ENCODE results near the gene NRL. TPM values are rescaled to one million over a fixed set of nuclear protein-coding genes. Genes with fewer than 3 reads are reported as not detected.

Gene NRL
- total RNA-seq, 4 donors from 2014 or later, result 1.8 to 3.3 (median 3.0) TPM

DNA sequence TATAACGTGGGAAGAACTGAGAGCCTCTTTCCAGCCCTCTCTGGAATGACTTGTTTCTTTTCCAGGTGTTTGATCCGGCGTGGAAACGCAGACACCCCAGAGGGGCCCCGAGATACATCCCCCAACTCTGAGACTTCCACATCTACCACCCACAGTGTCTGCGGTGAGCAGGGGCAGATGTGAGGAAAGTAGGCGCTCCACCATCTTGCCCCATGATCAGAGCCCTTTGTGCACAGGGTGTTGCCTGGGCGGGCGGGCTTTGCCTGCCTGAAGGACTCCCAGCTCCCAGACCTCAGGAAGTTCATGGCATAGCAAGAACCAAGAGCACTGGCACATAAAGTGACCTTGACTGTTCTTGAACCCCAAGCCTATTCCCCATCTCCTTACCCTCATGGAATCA, 60.1 kb downstream of the NRL start:
- no peak for DNase-seq (ENCODE audit: extremely low spot score)
- Histone ChIP-seq H3K4me1 (peaks cover 12 to 31% (median 23%) of the 10 kb centered on the region in 4 donors), H3K4me3 (no peak overlapping the region), H3K27me3 (peaks cover 0 to 16% (median 0%) of the 10 kb centered on the region in 4 donors), H3K36me3 (no peaks in the 10 kb centered on the region), H3K27ac (replicated peaks in 1 of 4) (no peak overlapping the region), H3K9me3 (no peaks in the 10 kb centered on the region)
- TF ChIP-seq EP300 (IDR thresholded peaks at IDR 0.05) (no peak), POLR2A (IDR thresholded peaks at IDR 0.05; ENCODE audit: low read depth) (no peak), POLR2AphosphoS5 (IDR thresholded peaks at IDR 0.05) (no peak)
- TF ChIP-seq, protein P1, sequence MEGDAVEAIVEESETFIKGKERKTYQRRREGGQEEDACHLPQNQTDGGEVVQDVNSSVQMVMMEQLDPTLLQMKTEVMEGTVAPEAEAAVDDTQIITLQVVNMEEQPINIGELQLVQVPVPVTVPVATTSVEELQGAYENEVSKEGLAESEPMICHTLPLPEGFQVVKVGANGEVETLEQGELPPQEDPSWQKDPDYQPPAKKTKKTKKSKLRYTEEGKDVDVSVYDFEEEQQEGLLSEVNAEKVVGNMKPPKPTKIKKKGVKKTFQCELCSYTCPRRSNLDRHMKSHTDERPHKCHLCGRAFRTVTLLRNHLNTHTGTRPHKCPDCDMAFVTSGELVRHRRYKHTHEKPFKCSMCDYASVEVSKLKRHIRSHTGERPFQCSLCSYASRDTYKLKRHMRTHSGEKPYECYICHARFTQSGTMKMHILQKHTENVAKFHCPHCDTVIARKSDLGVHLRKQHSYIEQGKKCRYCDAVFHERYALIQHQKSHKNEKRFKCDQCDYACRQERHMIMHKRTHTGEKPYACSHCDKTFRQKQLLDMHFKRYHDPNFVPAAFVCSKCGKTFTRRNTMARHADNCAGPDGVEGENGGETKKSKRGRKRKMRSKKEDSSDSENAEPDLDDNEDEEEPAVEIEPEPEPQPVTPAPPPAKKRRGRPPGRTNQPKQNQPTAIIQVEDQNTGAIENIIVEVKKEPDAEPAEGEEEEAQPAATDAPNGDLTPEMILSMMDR (IDR thresholded peaks at IDR 0.05), result no peak
- 95% methylated on average over 7 of the region's 9 CpGs for WGBS
- intact Hi-C loops (cut with DNase I), result loop anchor here (5.0 kb wide), 1 partner anchor 42 kb away; no protein-coding TSS in a partner anchor

DNA sequence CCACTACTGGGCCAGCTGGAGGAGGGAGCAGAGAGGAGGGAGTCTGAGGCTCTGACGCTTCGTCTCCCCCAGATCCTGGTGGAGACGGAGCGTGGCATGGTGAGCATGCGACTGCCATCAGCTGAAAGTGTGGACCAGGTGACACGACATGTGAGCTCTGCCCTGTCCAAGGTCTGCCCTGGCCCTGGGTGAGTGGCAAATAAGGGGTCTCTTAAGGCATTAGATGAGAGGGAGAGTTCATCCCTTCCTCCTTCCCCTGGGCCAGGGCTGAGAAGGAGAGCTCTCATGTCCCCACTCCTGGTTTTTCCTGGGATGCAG, 60.5 kb downstream of the NRL start:
- TF ChIP-seq EP300 (IDR thresholded peaks at IDR 0.05) (no peak), POLR2A (IDR thresholded peaks at IDR 0.05; ENCODE audit: low read depth) (no peak), POLR2AphosphoS5 (IDR thresholded peaks at IDR 0.05) (no peak)
- TF ChIP-seq, protein P1 (IDR thresholded peaks at IDR 0.05), result no peak
- H3K9me3 ChIP-seq, result no peaks in the 10 kb centered on the region
- 91% methylated on average over 6 of the region's 6 CpGs for WGBS
- peaks cover 12 to 31% (median 23%) of the 10 kb centered on the region in 4 donors for H3K4me1 ChIP-seq
- no peak overlapping the region for H3K4me3 ChIP-seq
- no peaks in the 10 kb centered on the region for H3K36me3 ChIP-seq
- intact Hi-C loops (cut with DNase I), result loop anchor here (5.0 kb wide), 1 partner anchor 42 kb away; no protein-coding TSS in a partner anchor
- no peak for DNase-seq (ENCODE audit: extremely low spot score)
- H3K27ac ChIP-seq (replicated peaks in 1 of 4), result no peak overlapping the region
- H3K27me3 ChIP-seq, result peaks cover 0 to 16% (median 0%) of the 10 kb centered on the region in 4 donors

DNA sequence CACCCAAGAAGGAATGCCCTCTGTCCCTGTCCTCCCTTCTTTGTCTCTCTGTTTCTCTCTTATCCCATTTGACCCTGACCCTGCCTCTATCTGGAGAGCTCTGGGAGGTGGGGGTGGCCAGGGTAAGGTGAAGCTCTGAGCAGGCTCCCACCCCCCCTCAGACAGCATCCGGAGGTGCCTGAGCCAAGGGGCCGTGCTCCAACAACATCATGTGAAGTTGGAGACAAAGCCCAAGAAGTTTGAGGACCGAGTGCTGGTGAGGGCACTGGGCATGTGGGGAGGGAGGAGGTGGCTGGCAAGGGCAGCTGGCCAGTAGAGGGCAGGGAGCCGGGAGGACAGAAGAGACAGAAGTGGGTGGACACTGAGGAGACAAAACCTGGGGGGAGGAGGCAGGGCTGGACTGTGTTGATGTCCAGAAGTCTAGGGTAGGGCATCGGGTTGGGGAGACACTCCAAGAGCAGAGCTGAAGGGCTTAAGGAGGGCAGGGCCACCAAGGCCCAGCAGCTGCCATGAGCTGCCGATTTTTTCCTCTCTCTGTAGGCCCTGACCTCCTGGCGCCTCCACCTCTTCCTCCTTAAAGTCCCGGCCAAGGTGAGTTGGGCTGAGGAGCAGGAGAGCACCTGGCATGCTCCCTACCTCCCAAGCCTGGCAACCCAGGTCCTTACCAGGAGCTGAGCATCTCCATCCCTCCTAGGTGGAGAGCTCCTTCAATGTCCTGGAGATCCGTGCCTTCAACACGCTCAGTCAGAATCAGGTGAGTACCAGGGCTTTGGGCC, 61.0 kb downstream of the NRL start:
- Histone ChIP-seq H3K4me1 (peaks cover 12 to 29% (median 23%) of the 10 kb centered on the region in 4 donors), H3K9me3 (no peaks in the 10 kb centered on the region), H3K36me3 (no peaks in the 10 kb centered on the region), H3K27me3 (peaks cover 0 to 16% (median 0%) of the 10 kb centered on the region in 4 donors), H3K27ac (replicated peaks in 1 of 4) (no peak overlapping the region), H3K4me3 (no peak overlapping the region)
- no peak for TF ChIP-seq POLR2A (IDR thresholded peaks at IDR 0.05; ENCODE audit: low read depth)
- no peak for TF ChIP-seq POLR2AphosphoS5 (IDR thresholded peaks at IDR 0.05)
- TF ChIP-seq, protein P1 (IDR thresholded peaks at IDR 0.05), result no peak
- no peak for TF ChIP-seq EP300 (IDR thresholded peaks at IDR 0.05)
- 84% methylated on average over 10 of the region's 10 CpGs for WGBS
- DNase-seq (ENCODE audit: extremely low spot score), result no peak
- intact Hi-C loops (cut with DNase I), result loop anchor here (5.0 kb wide), 1 partner anchor 41 kb away; no protein-coding TSS in a partner anchor

DNA sequence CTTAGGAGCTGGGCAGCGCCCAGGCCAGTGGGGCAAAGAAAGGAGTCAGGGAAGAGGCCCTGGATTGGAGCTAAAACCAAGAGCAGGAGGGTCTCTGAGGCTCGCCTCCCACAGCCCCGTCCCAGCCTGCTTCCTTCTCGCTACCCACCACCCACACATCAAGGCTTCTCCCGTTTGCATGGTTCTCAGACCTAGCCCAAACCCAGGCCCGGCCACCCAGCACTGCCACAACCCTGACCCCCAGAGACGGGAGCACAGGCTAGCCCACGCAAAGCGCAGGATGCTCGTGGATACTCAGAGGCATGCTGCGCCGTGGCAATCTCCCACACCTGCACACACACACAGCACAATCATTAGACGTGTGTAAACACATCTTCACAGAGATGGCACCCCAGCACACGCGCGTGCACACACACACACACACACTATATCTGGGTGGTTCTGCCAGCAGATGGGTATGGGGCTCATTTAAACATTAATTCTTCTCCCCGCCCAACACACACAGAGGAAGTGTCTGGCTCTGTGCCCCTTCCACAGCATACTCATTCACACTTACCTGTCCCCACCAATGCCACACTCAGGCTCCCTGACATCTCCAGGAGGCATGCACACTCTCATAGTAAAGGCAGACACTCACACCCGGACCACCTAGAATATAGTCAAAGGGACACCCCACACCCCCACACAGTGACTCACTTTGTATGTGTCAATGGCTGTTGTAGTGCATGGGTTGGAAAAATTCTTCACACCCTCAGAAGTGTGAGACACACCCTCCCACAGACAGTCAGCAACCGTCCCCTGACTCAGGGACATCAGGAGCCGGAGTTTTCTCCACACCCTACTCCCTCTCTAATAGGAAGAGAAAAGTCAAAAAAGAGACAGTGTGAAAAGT, 61.8 kb downstream of the NRL start:
- Histone ChIP-seq H3K36me3 (no peaks in the 10 kb centered on the region), H3K4me1 (peaks cover 12 to 22% (median 19%) of the 10 kb centered on the region in 4 donors), H3K27ac (replicated peaks in 1 of 4) (no peak overlapping the region), H3K4me3 (peak overlapping the region; percentile 55 to 73 (median 63)), H3K9me3 (no peaks in the 10 kb centered on the region), H3K27me3 (peaks cover 0 to 15% (median 0%) of the 10 kb centered on the region in 4 donors)
- no peak for TF ChIP-seq EP300 (IDR thresholded peaks at IDR 0.05)
- TF ChIP-seq POLR2AphosphoS5 (IDR thresholded peaks at IDR 0.05), result no peak
- TF ChIP-seq POLR2A (IDR thresholded peaks at IDR 0.05; ENCODE audit: low read depth), result no peak
- TF ChIP-seq, protein P1 (IDR thresholded peaks at IDR 0.05), result no peak
- no peak for DNase-seq (ENCODE audit: extremely low spot score)
- WGBS, result 53% methylated on average over 20 of the region's 20 CpGs
- intact Hi-C loops (cut with DNase I), result loop anchor here (5.0 kb wide), 1 partner anchor 41 kb away; no protein-coding TSS in a partner anchor

All from esophagus muscularis mucosa (tissue), 4 donors.